SH-SY5Y (cell line): ENCODE measurements around the gene LIPG.

ENCODE experiments used
- GATA2 ChIP-seq: IDR thresholded peaks from 2 replicates; pipeline ENCODE4 v1.6.1; 2011; ENCODE audit warnings: mild to moderate bottlenecking, low read depth, low read length
- GATA3 ChIP-seq: IDR thresholded peaks from 2 replicates; pipeline ENCODE4 v1.6.1; 2011; ENCODE audit warnings: low read depth, mild to moderate bottlenecking, low read length, moderate library complexity

LIPG gene

GRCh38 chr18:49561289-49562193 is at the start of gene LIPG:
Gene LIPG (plus strand): TSS chr18:49562057. CDS start chr18:49562309, 252 bp downstream.
- TF ChIP-seq GATA3 (no peak), GATA2 (no peak)

- TF ChIP-seq GATA2 (no peak), GATA3 (no peak)
Observed at GRCh38 chr18:49514577-49514976, 47.3 kb upstream of the LIPG start.

GRCh38 chr18:49515516-49515915 is 46.3 kb upstream of the LIPG start:
- TF ChIP-seq GATA2 (no peak), GATA3 (no peak)

- TF ChIP-seq GATA3 (no peak), GATA2 (no peak)
Observed at GRCh38 chr18:49517483-49517882, 44.4 kb upstream of the LIPG start.

- TF ChIP-seq GATA3, result no peak
- TF ChIP-seq GATA2, result no peak
Observed at GRCh38 chr18:49519101-49519971, 42.5 kb upstream of the LIPG start.

- TF ChIP-seq GATA3 (no peak), GATA2 (no peak)
Observed at GRCh38 chr18:49520661-49521145, 41.2 kb upstream of the LIPG start.

- TF ChIP-seq GATA3 (no peak), GATA2 (no peak)
Observed at GRCh38 chr18:49521216-49521835, 40.5 kb upstream of the LIPG start.

- no peak for TF ChIP-seq GATA2
Observed at GRCh38 chr18:49524349-49524748, 37.5 kb upstream of the LIPG start.

GRCh38 chr18:49524951-49525350 is 36.9 kb upstream of the LIPG start:
- no peak for TF ChIP-seq GATA2
- no peak for TF ChIP-seq GATA3

- TF ChIP-seq GATA3 (no peak), GATA2 (no peak)
Observed at GRCh38 chr18:49525981-49526380, 35.9 kb upstream of the LIPG start.

GRCh38 chr18:49527631-49528327 is 34.1 kb upstream of the LIPG start:
- TF ChIP-seq GATA2, result no peak
- no peak for TF ChIP-seq GATA3

- TF ChIP-seq GATA3 (no peak), GATA2 (no peak)
Observed at GRCh38 chr18:49529596-49529995, 32.3 kb upstream of the LIPG start.

- TF ChIP-seq GATA2, result no peak
- TF ChIP-seq GATA3, result no peak
Observed at GRCh38 chr18:49531678-49532153, 30.1 kb upstream of the LIPG start.
